ENCODE measurements around the gene FOSL2. TPM values are rescaled to one million over a fixed set of nuclear protein-coding genes. Genes with fewer than 3 reads are reported as not detected.

FOSL2 gene
- total and polyA plus RNA-seq, 2 experiments from 2014 or later, result 0.60 to 4.3 TPM

- TF ChIP-seq REST (IDR thresholded peaks at IDR 0.05; ENCODE audit: unreplicated experiment) (no peak), POLR2AphosphoS5 (IDR thresholded peaks at IDR 0.05; ENCODE audit: low read depth) (no peak), STAT1 (IDR thresholded peaks at IDR 0.05; ENCODE audit: unreplicated experiment) (no peak), CREB1 (CRISPR knock-in tag; IDR thresholded peaks at IDR 0.05; ENCODE audit: low read depth) (no peak), ETS1 (IDR thresholded peaks at IDR 0.05) (no peak), EZH2 (IDR thresholded peaks at IDR 0.05; ENCODE audit: low read depth, unreplicated experiment) (no peak)
These were observed 45.1 kb upstream of the FOSL2 start (continued) for GRCh38 chr2:28347596-28347995.

GRCh38 chr2:28348149-28348567, 44.5 kb upstream of the FOSL2 start:
- peaks cover 4% of the 10 kb centered on the region for H3K27me3 Mint-ChIP-seq (ENCODE audit: insufficient read depth, low read depth, poor library complexity)
- H3K4me3 Mint-ChIP-seq, result no peak overlapping the region
- peaks cover 3% of the 10 kb centered on the region for H3K4me1 Mint-ChIP-seq
- TF ChIP-seq CREB1 (CRISPR knock-in tag; IDR thresholded peaks at IDR 0.05; ENCODE audit: low read depth) (no peak), NANOG (IDR thresholded peaks at IDR 0.05; ENCODE audit: borderline replicate concordance) (no peak), ZNF331 (CRISPR knock-in tag; IDR thresholded peaks at IDR 0.05; ENCODE audit: low read depth) (no peak), JUNB (IDR thresholded peaks at IDR 0.05; ENCODE audit: unreplicated experiment) (no peak), ZNF462 (CRISPR knock-in tag; IDR thresholded peaks at IDR 0.05) (no peak), EZH2 (IDR thresholded peaks at IDR 0.05; ENCODE audit: low read depth, unreplicated experiment) (no peak), EZH2phosphoT487 (IDR thresholded peaks at IDR 0.05; ENCODE audit: unreplicated experiment) (no peak), REST (IDR thresholded peaks at IDR 0.05; ENCODE audit: unreplicated experiment) (no peak)

More at GRCh38 chr2:28348149-28348567, 44.5 kb upstream of the FOSL2 start:
- H2AFZ ChIP-seq, result no peak overlapping the region
- no peak overlapping the region for H3K4me3 ChIP-seq
- no peak overlapping the region for H3K27ac Mint-ChIP-seq
- H3K27ac ChIP-seq (ENCODE audit: low read depth), result no peak overlapping the region
- no peaks in the 10 kb centered on the region for H3K4me1 ChIP-seq (ENCODE audit: insufficient read depth)
- DNase-seq (ENCODE audit: low spot score) (no peak), ATAC-seq (no peak)
- H3F3A ChIP-seq (replicated peaks; ENCODE audit: low read depth), result no peaks in the 10 kb centered on the region
- H4K20me1 ChIP-seq (replicated peaks; ENCODE audit: insufficient read depth), result no peaks in the 10 kb centered on the region
- H3K79me2 ChIP-seq (replicated peaks; ENCODE audit: insufficient read depth), result no peaks in the 10 kb centered on the region
- H3K9me3 Mint-ChIP-seq, result no peaks in the 10 kb centered on the region
- H3K9me2 ChIP-seq (ENCODE audit: insufficient read depth), result no peaks in the 10 kb centered on the region
- H3K36me3 Mint-ChIP-seq (ENCODE audit: low read depth), result no peaks in the 10 kb centered on the region
- no peaks in the 10 kb centered on the region for H3K27me3 ChIP-seq (ENCODE audit: insufficient read depth)
- no peaks in the 10 kb centered on the region for H3K36me3 ChIP-seq (ENCODE audit: insufficient read depth)
- H3K4me2 ChIP-seq, result no peak overlapping the region
